Breast epithelium (tissue), 4 donors: ENCODE results near the gene AMPH. TPM values are rescaled to one million over a fixed set of nuclear protein-coding genes. Genes with fewer than 3 reads are reported as not detected.
"Not testable (repeated sequence)": the region's sequence is repeated elsewhere in the genome, so short reads cannot be mapped to it uniquely, and the experiment has no call there.

Experiments
- DNase-seq, 2 donors: peaks; one replicate each; pipeline ENCODE4 v3.0.0-alpha.2; 2019; ENCODE audit warnings: low spot score in 2 of 2
- H3K27ac ChIP-seq, 2 donors: fragments of 200-600 bp; sonication (generic) in 1 of 2; one replicate each; pipeline ENCODE4 v1.5.1; 2016 to 2019; ENCODE audit warnings: mild to moderate bottlenecking in 1 of 2
- H3K27me3 ChIP-seq, 2 donors: fragments of 200-600 bp; sonication (generic) in 1 of 2; one replicate each; pipeline versions ENCODE4 v1.5.1 to v1.6.0; 2017 to 2019; ENCODE audit warnings: control low read depth in 1 of 2, mild to moderate bottlenecking in 1 of 2
- H3K36me3 ChIP-seq: fragments of 200-600 bp; one replicate; pipeline ENCODE4 v1.5.1; 2019
- H3K4me1 ChIP-seq, 2 donors: fragments of 200-600 bp; sonication (generic); one replicate each; pipeline ENCODE4 v1.5.1; 2016 to 2019; ENCODE audit warnings: control low read depth in 1 of 2
- H3K4me3 ChIP-seq, 3 donors: fragments of 200-600 bp; sonication (generic); 1 replicate in 2 of 3; 2 replicates in 1 of 3; pipeline ENCODE4 v1.5.1; 2016 to 2019; ENCODE audit warnings: mild to moderate bottlenecking in 3 of 3, moderate library complexity in 2 of 3
- H3K9me3 ChIP-seq, 2 donors: fragments of 200-600 bp; sonication (generic) in 1 of 2; one replicate each; pipeline ENCODE4 v1.5.1; 2016 to 2019; ENCODE audit warnings: control low read depth in 1 of 2
- POLR2A ChIP-seq: fragments of 450-650 bp; IDR thresholded peaks from one replicate; pipeline ENCODE4 v1.6.1; 2016; ENCODE audit warnings: antibody characterized with exemption, mild to moderate bottlenecking, moderate library complexity
- POLR2AphosphoS5 ChIP-seq, 3 donors: sonication (generic); formaldehyde crosslinking; IDR thresholded peaks; one replicate each; pipeline ENCODE4 v1.6.1; 2017; ENCODE audit warnings: antibody characterized with exemption in 3 of 3
- intact Hi-C: fragments of 100-400 bp; cut with DNase I; formaldehyde crosslinking; loops from one replicate; pipeline ENCODE4 v1.15.1; 2023; ENCODE audit warnings: low total_unique reads
- total RNA-seq, 3 donors: library from RNA; depleted of rRNA; stranded (reverse); fragments of >200 nt; gene quantifications; one replicate each; pipeline ENCODE4 v1.1.0, GENCODE V29; 2016
- TF ChIP-seq, protein P1 (sequence below), 3 donors: fragments of 450-650 bp; IDR thresholded peaks; one replicate each; pipeline ENCODE4 v1.5.1; 2016 to 2017; ENCODE audit warnings: antibody characterized with exemption in 3 of 3, mild to moderate bottlenecking in 3 of 3, moderate library complexity in 3 of 3

Gene AMPH
- total RNA-seq, 3 donors from 2014 or later = 5.0 to 31.0 (median 15.1) TPM

DNA sequence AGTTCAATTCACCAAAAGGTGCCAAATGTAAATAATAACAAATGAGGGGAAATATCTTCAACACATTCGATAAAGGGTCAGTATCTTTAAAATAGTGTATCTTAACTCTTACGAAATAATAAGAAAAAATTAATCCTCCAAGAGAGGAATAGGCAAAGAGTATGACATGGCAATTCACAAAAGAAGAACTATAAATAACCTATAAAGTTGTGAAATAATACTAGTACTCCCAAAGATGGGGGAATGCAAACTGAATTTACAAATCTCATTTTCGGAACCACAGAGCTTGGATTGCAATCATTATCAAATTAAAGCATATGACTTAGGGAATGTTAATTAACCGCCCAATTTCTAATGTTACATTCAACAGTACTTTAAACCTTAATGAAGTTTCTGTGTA lies 279.6 kb downstream of the AMPH start:
- no peak for TF ChIP-seq POLR2AphosphoS5 (IDR thresholded peaks at IDR 0.05)
- TF ChIP-seq, protein P1, sequence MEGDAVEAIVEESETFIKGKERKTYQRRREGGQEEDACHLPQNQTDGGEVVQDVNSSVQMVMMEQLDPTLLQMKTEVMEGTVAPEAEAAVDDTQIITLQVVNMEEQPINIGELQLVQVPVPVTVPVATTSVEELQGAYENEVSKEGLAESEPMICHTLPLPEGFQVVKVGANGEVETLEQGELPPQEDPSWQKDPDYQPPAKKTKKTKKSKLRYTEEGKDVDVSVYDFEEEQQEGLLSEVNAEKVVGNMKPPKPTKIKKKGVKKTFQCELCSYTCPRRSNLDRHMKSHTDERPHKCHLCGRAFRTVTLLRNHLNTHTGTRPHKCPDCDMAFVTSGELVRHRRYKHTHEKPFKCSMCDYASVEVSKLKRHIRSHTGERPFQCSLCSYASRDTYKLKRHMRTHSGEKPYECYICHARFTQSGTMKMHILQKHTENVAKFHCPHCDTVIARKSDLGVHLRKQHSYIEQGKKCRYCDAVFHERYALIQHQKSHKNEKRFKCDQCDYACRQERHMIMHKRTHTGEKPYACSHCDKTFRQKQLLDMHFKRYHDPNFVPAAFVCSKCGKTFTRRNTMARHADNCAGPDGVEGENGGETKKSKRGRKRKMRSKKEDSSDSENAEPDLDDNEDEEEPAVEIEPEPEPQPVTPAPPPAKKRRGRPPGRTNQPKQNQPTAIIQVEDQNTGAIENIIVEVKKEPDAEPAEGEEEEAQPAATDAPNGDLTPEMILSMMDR (IDR thresholded peaks at IDR 0.05) = no peak
- TF ChIP-seq POLR2A = no peak
- intact Hi-C loops = no loop called here
- H3K27me3 ChIP-seq = no peaks in the 10 kb centered on the region

DNA sequence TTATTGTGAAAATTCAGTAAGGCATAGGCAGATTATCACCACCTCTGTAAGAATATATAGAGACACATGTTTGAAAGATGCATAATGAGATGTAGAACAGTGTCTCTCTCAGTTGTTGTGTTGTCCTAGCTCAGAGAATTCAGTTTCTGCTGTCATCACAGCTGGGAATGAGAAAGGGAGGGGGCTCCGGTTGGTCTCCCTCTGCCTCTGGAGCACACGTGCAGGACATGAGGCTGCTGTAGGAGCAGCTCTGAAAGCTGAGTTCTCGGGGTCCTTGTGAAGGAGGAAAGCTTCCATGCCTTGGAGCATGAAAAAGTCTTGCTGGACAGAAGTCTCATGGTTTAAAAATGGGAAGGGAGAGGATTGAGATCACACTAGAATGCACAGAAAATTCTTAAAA lies 280.4 kb downstream of the AMPH start:
- H3K27ac ChIP-seq, DNase-seq, H3K36me3 ChIP-seq, intact Hi-C loops, H3K9me3 ChIP-seq, H3K4me1 ChIP-seq, H3K4me3 ChIP-seq, H3K27me3 ChIP-seq: not testable (repeated sequence)

More for the DNA sequence above, 279.6 kb downstream of the AMPH start:
- DNase-seq = no peak
- H3K27ac ChIP-seq = no peak overlapping the region
- no peaks in the 10 kb centered on the region for H3K36me3 ChIP-seq
- H3K4me3 ChIP-seq = no peak overlapping the region
- no peaks in the 10 kb centered on the region for H3K9me3 ChIP-seq
- no peaks in the 10 kb centered on the region for H3K4me1 ChIP-seq

DNA sequence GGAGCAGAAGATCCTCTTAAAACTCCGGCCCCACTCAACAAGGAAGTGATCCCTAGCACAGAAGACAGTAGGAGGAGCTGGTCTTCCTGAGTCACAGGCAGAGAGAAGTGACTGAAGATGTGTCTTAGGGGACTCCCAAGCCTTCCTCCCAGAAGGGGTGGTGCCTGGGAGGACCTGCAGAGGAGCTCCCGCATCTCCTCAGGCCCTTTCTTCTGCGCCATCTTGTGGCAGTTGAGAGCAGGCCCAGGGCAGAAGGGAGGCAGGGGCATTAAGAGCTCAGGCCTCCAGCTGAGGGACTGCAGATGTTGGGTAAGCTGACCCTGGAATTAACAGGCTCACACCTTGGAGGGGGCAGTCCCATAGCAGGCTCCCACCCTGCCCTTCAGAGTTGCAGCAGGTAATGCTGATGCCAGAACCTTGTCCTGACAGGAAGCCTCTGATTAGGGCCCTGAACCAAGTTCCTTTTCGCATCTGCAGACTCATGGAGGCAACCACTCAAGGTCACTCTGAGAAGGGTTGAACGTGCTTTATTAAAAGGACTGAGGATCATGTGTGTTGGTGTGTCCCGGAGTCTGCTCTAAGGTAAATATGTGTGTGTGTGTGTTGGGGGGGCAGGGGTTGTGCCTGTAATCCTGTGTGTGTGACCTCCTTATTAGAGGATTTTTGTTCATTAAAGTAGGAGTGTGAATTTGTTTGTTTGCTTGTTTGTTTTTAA lies 281.1 kb downstream of the AMPH start:
- peak overlapping the region in 1 of 2 donors; percentile 20 for H3K27ac ChIP-seq
- DNase-seq, intact Hi-C loops: not testable (repeated sequence)

DNA sequence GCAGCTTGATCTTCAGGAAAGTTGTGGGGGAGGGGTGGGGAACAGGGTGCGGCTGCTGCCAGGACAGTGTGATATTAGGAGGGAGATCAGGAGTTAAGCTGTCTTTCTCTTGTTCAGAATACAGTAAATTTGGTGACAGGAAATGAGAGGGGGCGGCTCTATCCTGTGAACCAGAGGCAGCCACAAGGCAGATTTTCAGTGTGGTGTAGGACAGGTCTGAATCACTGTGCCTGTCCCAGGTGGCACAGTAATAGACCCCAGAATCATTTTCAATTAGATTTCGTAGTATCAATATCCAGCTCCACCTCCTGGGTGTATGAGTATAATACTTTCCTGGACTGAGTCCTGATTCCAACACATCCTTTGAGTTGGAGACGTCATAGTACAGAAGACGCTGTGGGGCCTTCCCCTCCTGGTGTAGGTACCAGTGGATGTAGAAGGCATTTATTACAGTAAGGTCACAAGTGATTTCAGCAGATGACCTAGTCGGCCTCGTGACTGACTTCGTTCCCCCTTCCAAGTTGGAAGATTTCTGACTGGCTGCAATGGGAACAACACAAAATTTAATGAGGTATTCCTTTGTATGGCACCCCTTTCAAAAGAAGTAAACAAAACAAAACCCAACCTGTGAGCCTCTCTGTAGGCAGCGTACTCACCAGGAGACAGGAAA lies 281.9 kb downstream of the AMPH start:
- H3K9me3 ChIP-seq, intact Hi-C loops, H3K36me3 ChIP-seq, H3K27me3 ChIP-seq, H3K4me1 ChIP-seq, DNase-seq, H3K4me3 ChIP-seq: not testable (repeated sequence)
- peak overlapping the region in 1 of 2 donors; percentile 20 for H3K27ac ChIP-seq

More for the DNA sequence above, 281.1 kb downstream of the AMPH start:
- not testable (repeated sequence) for H3K4me3 ChIP-seq, H3K36me3 ChIP-seq, H3K9me3 ChIP-seq, H3K27me3 ChIP-seq, H3K4me1 ChIP-seq

DNA sequence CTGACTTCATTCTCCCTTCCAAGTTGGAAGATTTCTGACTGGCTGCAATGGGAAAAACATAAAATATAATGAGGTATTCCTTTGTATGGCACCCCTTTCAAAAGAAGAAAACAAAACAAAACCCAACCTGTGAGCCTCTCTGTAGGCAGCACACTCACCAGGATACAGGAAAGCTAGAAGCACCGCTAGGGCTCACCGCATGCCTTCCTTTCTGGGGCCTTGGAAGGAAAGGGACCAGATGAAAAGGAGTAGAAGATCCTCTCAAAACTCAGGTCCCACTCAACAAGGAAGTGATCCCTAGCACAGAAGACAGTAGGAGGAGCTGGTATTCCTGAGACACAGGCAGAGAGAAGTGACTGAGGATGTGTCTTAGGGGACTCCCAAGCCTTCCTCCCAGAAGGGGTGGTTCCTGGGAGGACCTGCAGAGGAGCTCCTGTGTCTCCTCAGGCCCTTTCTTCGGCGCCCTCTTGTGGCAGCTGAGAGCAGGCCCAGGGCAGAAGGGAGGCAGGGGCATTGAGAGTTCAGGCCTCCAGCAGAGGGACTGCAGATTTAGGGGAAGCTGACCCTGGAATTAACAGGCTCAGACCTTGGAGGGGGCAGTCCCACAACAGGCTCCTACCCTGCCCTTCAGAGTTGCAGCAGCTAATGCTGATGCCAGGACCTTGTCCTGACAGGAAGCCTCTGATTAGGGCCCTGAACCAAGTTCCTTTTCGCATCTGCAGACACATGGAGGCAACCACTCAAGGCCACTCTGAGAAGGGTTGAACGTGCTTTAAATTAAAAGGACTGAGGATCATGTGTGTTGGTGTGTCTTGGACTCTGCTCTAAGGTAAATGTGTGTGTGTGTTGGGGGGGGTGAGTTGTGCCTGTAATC lies 285.6 kb downstream of the AMPH start:
- DNase-seq, intact Hi-C loops, H3K27ac ChIP-seq: not testable (repeated sequence)

DNA sequence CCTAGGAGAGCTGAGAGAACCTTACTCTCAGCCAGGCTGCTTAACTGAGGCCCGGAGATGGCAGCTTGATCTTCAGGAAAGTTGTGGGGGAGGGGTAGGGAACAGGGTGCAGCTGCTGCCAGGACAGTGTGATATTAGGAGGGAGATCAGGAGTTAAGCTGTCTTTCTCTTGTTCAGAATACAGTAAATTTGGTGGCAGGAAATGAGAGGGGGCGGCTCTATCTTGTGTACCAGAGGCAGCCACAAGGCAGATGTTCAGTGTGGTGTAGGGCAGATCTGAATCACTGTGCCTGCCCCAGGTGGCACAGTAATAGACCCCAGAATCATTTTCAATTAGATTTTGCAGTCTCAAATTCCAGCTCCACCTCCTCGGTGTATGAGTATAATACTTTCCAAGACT lies 286.4 kb downstream of the AMPH start:
- H3K36me3 ChIP-seq, H3K27ac ChIP-seq, H3K4me3 ChIP-seq, intact Hi-C loops, H3K9me3 ChIP-seq, DNase-seq, H3K27me3 ChIP-seq, H3K4me1 ChIP-seq: not testable (repeated sequence)

More for the DNA sequence above, 285.6 kb downstream of the AMPH start:
- H3K4me1 ChIP-seq, H3K27me3 ChIP-seq, H3K36me3 ChIP-seq, H3K4me3 ChIP-seq, H3K9me3 ChIP-seq: not testable (repeated sequence)

DNA sequence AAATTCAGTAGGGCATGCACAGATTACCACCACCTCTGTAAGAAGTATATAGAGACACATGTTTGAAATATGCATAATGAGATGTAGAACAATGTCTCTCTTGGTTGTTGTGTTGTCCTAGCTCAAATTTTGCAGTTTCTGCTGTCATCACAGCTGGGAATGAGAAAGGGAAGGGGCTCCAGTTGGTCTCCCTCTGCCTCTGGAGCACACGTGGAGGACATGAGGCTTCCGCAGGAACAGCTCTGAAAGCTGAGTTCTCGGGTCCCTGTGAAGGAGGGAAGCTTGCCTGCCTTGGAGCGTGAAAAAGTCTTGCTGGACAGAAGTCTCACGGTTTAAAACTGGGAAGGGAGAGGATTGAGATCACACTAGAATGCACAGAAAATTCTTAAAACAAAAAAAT lies 289.0 kb downstream of the AMPH start:
- H3K4me1 ChIP-seq, H3K9me3 ChIP-seq, H3K27me3 ChIP-seq, DNase-seq, intact Hi-C loops, H3K27ac ChIP-seq, H3K4me3 ChIP-seq, H3K36me3 ChIP-seq: not testable (repeated sequence)

DNA sequence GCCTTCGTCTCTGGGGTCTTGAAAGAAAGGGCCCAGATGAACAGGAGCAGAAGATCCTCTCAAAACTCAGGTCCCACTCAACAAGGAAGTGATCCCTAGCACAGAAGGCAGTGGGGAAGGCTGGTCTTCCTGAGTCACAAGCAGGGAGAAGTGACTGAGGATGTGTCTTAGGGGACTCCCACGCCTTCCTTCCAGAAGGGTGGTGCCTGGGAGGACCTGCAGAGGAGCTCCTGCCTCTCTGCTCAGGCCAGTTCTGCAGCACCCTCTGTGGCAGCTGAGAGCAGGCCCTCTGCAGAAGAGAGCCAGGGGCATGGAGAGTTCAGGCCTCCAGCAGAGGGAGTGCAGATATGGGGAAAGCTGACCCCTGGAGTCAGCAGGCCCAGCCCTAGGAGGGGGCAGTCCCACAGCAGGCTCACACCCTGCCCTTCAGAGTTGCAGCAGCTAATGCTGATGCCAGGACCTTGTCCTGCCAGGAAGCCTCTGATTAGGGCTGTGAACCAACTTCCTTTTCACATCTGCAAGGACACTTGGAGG lies 289.9 kb downstream of the AMPH start:
- H3K9me3 ChIP-seq, H3K27ac ChIP-seq, H3K36me3 ChIP-seq, intact Hi-C loops, H3K4me3 ChIP-seq, H3K4me1 ChIP-seq, H3K27me3 ChIP-seq, DNase-seq: not testable (repeated sequence)
